ENCODE measurements around the gene SLC1A2.

DNA sequence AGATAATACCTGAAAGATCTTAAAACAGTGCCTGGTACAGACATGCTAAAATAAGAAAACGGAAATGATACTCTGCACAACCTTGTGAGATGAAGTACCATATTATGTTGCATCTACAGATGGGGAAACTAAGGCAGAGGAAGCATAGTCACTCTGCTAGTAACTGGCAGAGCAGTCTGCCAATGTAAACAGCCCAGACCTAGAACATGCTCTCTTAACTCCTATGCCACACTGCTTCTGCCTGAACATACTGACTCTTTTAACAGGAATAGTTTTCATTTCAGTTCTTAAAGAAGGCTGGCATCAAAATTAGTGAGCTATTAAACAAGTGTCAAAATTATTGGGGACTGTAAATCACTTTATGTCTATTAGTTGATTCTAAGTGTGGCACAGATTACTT lies 180.5 kb downstream of the SLC1A2 start:
- TF ChIP-seq CTCF (IDR thresholded peaks at IDR 0.05; ENCODE audit: insufficient read depth, low read length) (no peak), POLR2AphosphoS5 (IDR thresholded peaks at IDR 0.05; ENCODE audit: low read depth) (no peak), GABPA (IDR thresholded peaks at IDR 0.05; ENCODE audit: low read depth) (no peak)
